GM12878 (cell line): Measurements from ENCODE around the gene TNFSF8. TPM values are rescaled to one million over a fixed set of nuclear protein-coding genes. Genes with fewer than 3 reads are reported as not detected.

Experiments used
- ATAC-seq: fragments of 200-7000 bp; cut with Tn5 transposase; 3 replicates; pipeline ENCODE4 v1.9.1; 2020; ENCODE audit warnings: mild to moderate bottlenecking, moderate library complexity
- BruUV-seq: library from RNA; stranded (reverse); fragments of 400-500 nt; replicated peaks from 2 replicates; lab custom pipeline; 2021; lab: Mats Ljungman, UMichigan
- CTCF ChIA-PET: fragments of 300-600 bp; sonication (Branson Sonifier 250); formaldehyde crosslinking; extraction: SDS; loops from one replicate; lab custom pipeline; 2021; ENCODE audit warnings: inconsistent platforms; lab: Yijun Ruan, JAX
- POLR2A ChIA-PET: fragments of 350-600 bp; formaldehyde crosslinking; extraction: SDS; loops from one replicate; lab custom pipeline; 2021; ENCODE audit warnings: inconsistent platforms; lab: Charles Lee
- RAD21 ChIA-PET: fragments of 300-600 bp; sonication (Branson Sonifier 250); formaldehyde crosslinking; loops from one replicate; lab custom pipeline; 2023; ENCODE audit warnings: antibody characterized with exemption; ENCODE audit not compliant: unreplicated experiment; lab: Charles Lee
- SMC1A ChIA-PET: fragments of 300-600 bp; sonication (Branson Sonifier 250); formaldehyde crosslinking; loops from one replicate; lab custom pipeline; 2023; ENCODE audit not compliant: unreplicated experiment, uncharacterized antibody; lab: Charles Lee
- DNase-seq: peaks from one replicate; pipeline ENCODE4 v3.0.0-alpha.2; 2011; ENCODE audit warnings: low read depth, low spot score
- FAIRE-seq: peaks from 3 replicates; lab custom pipeline; 2011; peaks lifted over from hg19 to GRCh38; lab: Jason Lieb, UNC
- H2AFZ ChIP-seq: 2 replicates; pipeline ENCODE4 v1.6.0; 2011; ENCODE audit warnings: low read depth, low read length, control low read depth; ENCODE audit not compliant: control insufficient read depth
- H3K27ac ChIP-seq: 2 replicates; pipeline ENCODE4 v1.5.1; 2011; ENCODE audit warnings: control low read depth; ENCODE audit not compliant: control insufficient read depth, insufficient read depth
- H3K27me3 ChIP-seq, 2 experiments: replicated peaks in 1 of 2; 2 replicates each; pipeline versions ENCODE4 v1.6.0 to v1.6.1; 2011; ENCODE audit warnings: low read length in 1 of 2; ENCODE audit not compliant: control insufficient read depth in 2 of 2, insufficient read depth in 2 of 2
- H3K36me3 ChIP-seq, 2 experiments: 2 replicates each; pipeline ENCODE4 v1.5.1; 2011; ENCODE audit warnings: low read length in 1 of 2; ENCODE audit not compliant: control insufficient read depth in 2 of 2, insufficient read depth in 2 of 2
- H3K4me1 ChIP-seq: 2 replicates; pipeline ENCODE4 v1.6.1; 2011; ENCODE audit warnings: mild to moderate bottlenecking, low read length, moderate library complexity, mixed read lengths; ENCODE audit not compliant: control insufficient read depth, insufficient read depth
- H3K4me2 ChIP-seq: 2 replicates; pipeline ENCODE4 v1.6.0; 2011; ENCODE audit warnings: control low read depth; ENCODE audit not compliant: control insufficient read depth, insufficient read depth
- H3K4me3 ChIP-seq: fragments of 200-600 bp; sonication (generic); 2 replicates; pipeline ENCODE4 v1.5.1; 2016
- H3K79me2 ChIP-seq: 2 replicates; pipeline ENCODE4 v1.6.0; 2011; ENCODE audit warnings: low read length; ENCODE audit not compliant: control insufficient read depth, insufficient read depth
- H3K9ac ChIP-seq: 2 replicates; pipeline ENCODE4 v1.8.0; 2011; ENCODE audit warnings: low read length, control low read depth, mixed read lengths; ENCODE audit not compliant: control insufficient read depth, insufficient read depth
- H3K9me3 ChIP-seq: replicated peaks from 3 replicates; pipeline ENCODE4 v1.5.1; 2011; ENCODE audit warnings: mild to moderate bottlenecking, low read length; ENCODE audit not compliant: control insufficient read depth, insufficient read depth
- H4K20me1 ChIP-seq: 2 replicates; pipeline ENCODE4 v1.6.0; 2011; ENCODE audit not compliant: control insufficient read depth, insufficient read depth
- ATF7 ChIP-seq: fragments of 450-650 bp; IDR thresholded peaks from 2 replicates; pipeline ENCODE4 v1.6.1; 2016; ENCODE audit warnings: low read depth, mild to moderate bottlenecking
- DPF2 ChIP-seq: fragments of 450-650 bp; IDR thresholded peaks from 2 replicates; pipeline ENCODE4 v1.6.1; 2017; ENCODE audit warnings: mild to moderate bottlenecking
- EZH2 ChIP-seq: IDR thresholded peaks from 2 replicates; pipeline ENCODE4 v1.6.1; 2012; ENCODE audit warnings: low read depth, mild to moderate bottlenecking, control low read depth, inconsistent platforms, low read length, borderline replicate concordance; ENCODE audit not compliant: control insufficient read depth
- FOS ChIP-seq: IDR thresholded peaks from 3 replicates; pipeline ENCODE4 v1.6.1; 2011; ENCODE audit warnings: borderline replicate concordance; ENCODE audit not compliant: insufficient read length; ENCODE audit errors: extremely low read depth
- IKZF1 ChIP-seq: fragments of 450-650 bp; conservative IDR thresholded peaks from 2 replicates; pipeline ENCODE4 v1.6.1; 2017; ENCODE audit warnings: antibody characterized with exemption, mild to moderate bottlenecking
- MAX ChIP-seq: IDR thresholded peaks from 2 replicates; pipeline ENCODE4 v1.6.1; 2012; ENCODE audit warnings: low read depth, low read length, improper control_type of control experiment
- MEF2B ChIP-seq: fragments of 450-650 bp; IDR thresholded peaks from 2 replicates; pipeline ENCODE4 v1.6.1; 2018; ENCODE audit warnings: mild to moderate bottlenecking, moderate library complexity; ENCODE audit not compliant: partially characterized antibody, poor library complexity, severe bottlenecking
- PAX8 ChIP-seq: fragments of 450-650 bp; IDR thresholded peaks from 2 replicates; pipeline ENCODE4 v1.6.1; 2017; ENCODE audit warnings: mild to moderate bottlenecking, moderate library complexity
- PML ChIP-seq: IDR thresholded peaks from 2 replicates; pipeline ENCODE4 v1.6.1; 2012; ENCODE audit warnings: low read length, inconsistent platforms
- POLR2A ChIP-seq: IDR thresholded peaks from 2 replicates; pipeline ENCODE4 v1.6.1; 2011; ENCODE audit warnings: low read depth, mild to moderate bottlenecking, low read length
- SREBF1 ChIP-seq: IDR thresholded peaks from 2 replicates; pipeline ENCODE4 v1.6.1; 2012; ENCODE audit warnings: mild to moderate bottlenecking, low read length
- WRNIP1 ChIP-seq: IDR thresholded peaks from 2 replicates; pipeline ENCODE4 v1.6.1; 2011; ENCODE audit warnings: low read depth, low read length, improper control_type of control experiment, borderline replicate concordance
- YBX1 ChIP-seq: fragments of 450-650 bp; IDR thresholded peaks from 2 replicates; pipeline ENCODE4 v1.6.1; 2016; ENCODE audit warnings: antibody characterized with exemption
- YY1 ChIP-seq: IDR thresholded peaks from 2 replicates; pipeline ENCODE4 v1.6.1; 2011; ENCODE audit warnings: low read depth, mild to moderate bottlenecking, low read length
- ZBTB4 ChIP-seq: fragments of 450-650 bp; formaldehyde crosslinking; IDR thresholded peaks from 2 replicates; pipeline ENCODE4 v1.4.0; 2022; ENCODE audit warnings: mild to moderate bottlenecking, moderate library complexity
- ZNF622 ChIP-seq: fragments of 450-650 bp; IDR thresholded peaks from 2 replicates; pipeline ENCODE4 v1.6.1; 2017; ENCODE audit warnings: mild to moderate bottlenecking, inconsistent platforms
- WGBS: methylation state at CpG from one replicate; pipeline ENCODE4 v1.1.6; 2016; ENCODE audit warnings: low lambda C conversion rate; ENCODE audit not compliant: insufficient replicate concordance, insufficient coverage; ENCODE audit errors: missing lambda C conversion rate; 5-methylcytosine and 5-hydroxymethylcytosine counted together
- in situ Hi-C: fragments of 300-500 bp; cut with MboI; formaldehyde crosslinking; loops from 9 replicates; pipeline ENCODE4 v1.14.3; 2018; ENCODE audit warnings: mixed read lengths
- intact Hi-C: fragments of 100-400 bp; cut with micrococcal nuclease; formaldehyde crosslinking; loops from one replicate; pipeline ENCODE4 v1.14.2; 2022; ENCODE audit not compliant: unreplicated experiment
- polyA plus RNA-seq, 11 experiments: library from polyadenylated mRNA; depleted of rRNA in 4 of 11; unstranded in 6 of 11; stranded (reverse) in 5 of 11; fragments of >200 nt; fragmentation: Nextera tagmentation in 4 of 11; fragmentation: Illumina TruSeq in 1 of 11; extraction: Ambion mirVana in 4 of 11; extraction: Trizol in 1 of 11; gene quantifications; 1 replicate in 1 of 11; 2 replicates in 10 of 11; pipeline versions ENCODE4 v1.2.1 to v1.2.3, GENCODE V29; 2011 to 2016; ENCODE audit warnings: inconsistent platforms in 2 of 11, missing spikeins in 2 of 11, low read depth in 1 of 11
- total RNA-seq, 4 experiments: library from RNA; depleted of rRNA in 3 of 4; stranded (reverse); fragments of >200 nt in 3 of 4; fragmentation: Illumina TruSeq in 1 of 4; extraction: Trizol in 1 of 4; gene quantifications; 2 replicates each; pipeline versions ENCODE4 v1.2.1 to v1.2.3, GENCODE V29; 2013 to 2021

Gene TNFSF8
- total and polyA plus RNA-seq, 10 of the 15 experiments (the other 5 are each of a cell fraction or from before 2014, with no cell fraction given) = 0.10 to 0.29 (median 0.15) TPM; not detected in 7

GRCh38 chr9:114957558-114957957 is 27.2 kb upstream of the TNFSF8 start:
- Histone ChIP-seq H3K27ac (no peak overlapping the region), H3K27me3 (no peaks in the 10 kb centered on the region; a peak in 1 of 4 replicates), H3K36me3 (no peaks in the 10 kb centered on the region), H2AFZ (no peak overlapping the region), H3K9me3 (peaks cover 2% of the 10 kb centered on the region; the same call in 1 of the 3 replicates), H3K4me3 (no peak overlapping the region), H3K9ac (no peak overlapping the region), H3K4me2 (no peak overlapping the region), H3K4me1 (no peaks in the 10 kb centered on the region), H4K20me1 (no peaks in the 10 kb centered on the region), H3K79me2 (no peaks in the 10 kb centered on the region)
- ChIA-PET SMC1A (interaction anchor here (1.3 kb wide), 1 partner anchor 33 kb away, joined by 3 read pairs; no protein-coding TSS in a partner anchor), CTCF (no interaction called here), POLR2A (no interaction called here), RAD21 (no interaction called here)
- no peak for DNase-seq
- intact Hi-C loops (loop anchor here (5.0 kb wide), 1 partner anchor 45 kb away; no protein-coding TSS in a partner anchor), in situ Hi-C loops (no loop called here)
- 26% methylated on average over 3 of the region's 3 CpGs for WGBS
- peak; percentile 57 for ATAC-seq
- BruUV-seq = no TSS peak
- no peak for TF ChIP-seq ATF7
- TF ChIP-seq ZBTB4 (CRISPR knock-in tag) = no peak
- TF ChIP-seq FOS = no peak
- TF ChIP-seq SREBF1 = no peak
- TF ChIP-seq MAX = no peak
- no peak for TF ChIP-seq POLR2A
- no peak for TF ChIP-seq DPF2
- TF ChIP-seq ZNF622 = no peak
- TF ChIP-seq PML = no peak
- TF ChIP-seq MEF2B = no peak
- no peak for TF ChIP-seq WRNIP1
- TF ChIP-seq IKZF1 = no peak
- no peak for TF ChIP-seq YBX1
- TF ChIP-seq EZH2 = no peak
- no peak for TF ChIP-seq PAX8
- TF ChIP-seq YY1 = no peak
- no peak for FAIRE-seq
